Neural cell (in vitro differentiated cells): ENCODE data around the gene GRIP1. TPM values are rescaled to one million over a fixed set of nuclear protein-coding genes. Genes with fewer than 3 reads are reported as not detected.

Experiments used
- H2AFZ ChIP-seq: fragments of 200-600, 300-800 bp; sonication (generic), shearing (Covaris generic); 2 replicates; pipeline ENCODE4 v1.6.0; 2014; ENCODE audit warnings: low read depth, mild to moderate bottlenecking, antibody characterized with exemption, low read length, moderate library complexity
- H3F3A ChIP-seq: fragments of 200-600 bp; shearing (Covaris generic); 2 replicates; pipeline ENCODE4 v1.6.1; 2016; ENCODE audit warnings: mild to moderate bottlenecking, moderate library complexity, mixed read lengths, antibody characterized with exemption, low read length; ENCODE audit not compliant: insufficient read depth, poor library complexity, severe bottlenecking
- H3K27ac ChIP-seq: fragments of 200-600, 300-800 bp; sonication (generic), shearing (Covaris generic); 2 replicates; pipeline ENCODE4 v1.5.1; 2014; ENCODE audit warnings: mild to moderate bottlenecking, low read length, moderate library complexity
- H3K27me3 ChIP-seq: fragments of 300-800, 200-600 bp; sonication (generic), shearing (Covaris generic); 2 replicates; pipeline ENCODE4 v1.6.0; 2014; ENCODE audit warnings: mild to moderate bottlenecking, low read depth, low read length, moderate library complexity; ENCODE audit not compliant: insufficient read depth
- H3K36me3 ChIP-seq: fragments of 300-800, 200-600 bp; sonication (generic), shearing (Covaris generic); 2 replicates; pipeline ENCODE4 v1.5.1; 2014; ENCODE audit warnings: mild to moderate bottlenecking, antibody characterized with exemption, low read length, moderate library complexity; ENCODE audit not compliant: insufficient read depth
- H3K4me2 ChIP-seq: fragments of 300-800, 200-600 bp; sonication (generic), shearing (Covaris generic); 2 replicates; pipeline ENCODE4 v1.6.0; 2014; ENCODE audit warnings: mild to moderate bottlenecking, low read length
- H3K4me3 ChIP-seq: fragments of 300-800, 200-600 bp; sonication (generic), shearing (Covaris generic); 2 replicates; pipeline ENCODE4 v1.5.1; 2014; ENCODE audit warnings: mild to moderate bottlenecking, low read length, moderate library complexity
- H3K79me2 ChIP-seq: fragments of 200-600 bp; shearing (Covaris generic); replicated peaks from 2 replicates; pipeline ENCODE4 v1.6.0; 2014; ENCODE audit warnings: mild to moderate bottlenecking, low read length, moderate library complexity; ENCODE audit not compliant: insufficient read depth
- H3K9ac ChIP-seq: fragments of 300-800, 200-600 bp; sonication (generic), shearing (Covaris generic); 2 replicates; pipeline ENCODE4 v1.6.1; 2016; ENCODE audit warnings: mild to moderate bottlenecking, low read length, mixed read lengths
- H3K9me2 ChIP-seq: fragments of 200-600 bp; shearing (Covaris generic); 2 replicates; pipeline ENCODE4 v1.6.1; 2016; ENCODE audit warnings: mild to moderate bottlenecking, low read length, mixed read lengths; ENCODE audit not compliant: insufficient read depth
- H3K9me3 ChIP-seq: fragments of 200-600, 300-800 bp; sonication (generic), shearing (Covaris generic); 2 replicates; pipeline ENCODE4 v1.6.1; 2016; ENCODE audit warnings: mild to moderate bottlenecking, mixed run types, low read length, moderate library complexity, mixed read lengths
- H4K20me1 ChIP-seq: fragments of 200-600 bp; shearing (Covaris generic); 2 replicates; pipeline ENCODE4 v1.6.1; 2016; ENCODE audit warnings: mild to moderate bottlenecking, mixed run types; ENCODE audit not compliant: insufficient read depth
- EP300 ChIP-seq: fragments of 450-650 bp; conservative IDR thresholded peaks from 2 replicates; pipeline ENCODE4 v1.6.1; 2014; ENCODE audit warnings: antibody characterized with exemption, mild to moderate bottlenecking, moderate library complexity; ENCODE audit not compliant: poor library complexity, severe bottlenecking
- EZH2 ChIP-seq: fragments of 200-600, 300-800 bp; shearing (Covaris generic), sonication (generic); IDR thresholded peaks from 2 replicates; pipeline ENCODE4 v1.6.1; 2014; ENCODE audit warnings: antibody characterized with exemption, low read length, borderline replicate concordance, mild to moderate bottlenecking; ENCODE audit not compliant: insufficient read depth, poor library complexity, severe bottlenecking
- MXI1 ChIP-seq: fragments of 450-650 bp; conservative IDR thresholded peaks from 2 replicates; pipeline ENCODE4 v1.6.1; 2014; ENCODE audit warnings: antibody characterized with exemption, mild to moderate bottlenecking; ENCODE audit not compliant: poor library complexity, severe bottlenecking
- POLR2AphosphoS5 ChIP-seq: IDR thresholded peaks from 2 replicates; pipeline ENCODE4 v1.6.1; 2012
- RAD21 ChIP-seq: fragments of 450-650 bp; conservative IDR thresholded peaks from 2 replicates; pipeline ENCODE4 v1.6.1; 2014; ENCODE audit warnings: antibody characterized with exemption, mild to moderate bottlenecking, moderate library complexity
- SMC3 ChIP-seq: fragments of 450-650 bp; conservative IDR thresholded peaks from 2 replicates; pipeline ENCODE4 v1.6.1; 2014; ENCODE audit warnings: antibody characterized with exemption, mild to moderate bottlenecking, moderate library complexity; ENCODE audit not compliant: poor library complexity
- TAF1 ChIP-seq: IDR thresholded peaks from 2 replicates; pipeline ENCODE4 v1.6.1; 2012; ENCODE audit warnings: low read depth
- polyA plus RNA-seq: library from polyadenylated mRNA; depleted of rRNA; stranded (reverse); fragments of >200 nt; gene quantifications from 2 replicates; pipeline ENCODE4 v1.2.3, GENCODE V29; 2014
- TF ChIP-seq, protein P1 (sequence below): fragments of 450-650 bp; IDR thresholded peaks from 2 replicates; pipeline ENCODE4 v1.5.1; 2014; ENCODE audit warnings: antibody characterized with exemption, mild to moderate bottlenecking, moderate library complexity; ENCODE audit not compliant: poor library complexity, severe bottlenecking
- TF ChIP-seq, protein P2 (sequence below): IDR thresholded peaks from 2 replicates; pipeline ENCODE4 v1.6.1; 2012; ENCODE audit warnings: borderline replicate concordance

Gene GRIP1
- polyA plus RNA-seq, 1 donor from 2014 or later: 41.1 TPM

DNA sequence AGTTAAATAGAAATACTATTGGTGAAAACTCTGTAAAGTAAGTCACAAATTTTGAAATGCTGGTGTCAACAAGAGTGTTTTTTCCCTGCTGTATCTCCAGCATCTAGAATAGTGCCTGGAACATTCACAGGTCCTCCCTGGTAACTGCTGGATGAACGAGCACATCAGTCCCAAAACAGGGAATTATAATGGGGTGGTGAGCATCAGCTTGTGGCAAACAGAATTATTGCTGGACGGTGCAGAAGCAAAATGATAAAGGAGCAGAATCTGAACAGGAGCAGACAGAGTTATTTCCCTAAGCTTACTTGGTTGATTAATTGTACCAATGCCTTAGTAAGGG lies 129.9 kb downstream of the GRIP1 start:
- TF ChIP-seq POLR2AphosphoS5: no peak
- TF ChIP-seq EP300: no peak
- no peak for TF ChIP-seq EZH2
- TF ChIP-seq SMC3: no peak
- TF ChIP-seq RAD21: no peak
- TF ChIP-seq, protein P1, sequence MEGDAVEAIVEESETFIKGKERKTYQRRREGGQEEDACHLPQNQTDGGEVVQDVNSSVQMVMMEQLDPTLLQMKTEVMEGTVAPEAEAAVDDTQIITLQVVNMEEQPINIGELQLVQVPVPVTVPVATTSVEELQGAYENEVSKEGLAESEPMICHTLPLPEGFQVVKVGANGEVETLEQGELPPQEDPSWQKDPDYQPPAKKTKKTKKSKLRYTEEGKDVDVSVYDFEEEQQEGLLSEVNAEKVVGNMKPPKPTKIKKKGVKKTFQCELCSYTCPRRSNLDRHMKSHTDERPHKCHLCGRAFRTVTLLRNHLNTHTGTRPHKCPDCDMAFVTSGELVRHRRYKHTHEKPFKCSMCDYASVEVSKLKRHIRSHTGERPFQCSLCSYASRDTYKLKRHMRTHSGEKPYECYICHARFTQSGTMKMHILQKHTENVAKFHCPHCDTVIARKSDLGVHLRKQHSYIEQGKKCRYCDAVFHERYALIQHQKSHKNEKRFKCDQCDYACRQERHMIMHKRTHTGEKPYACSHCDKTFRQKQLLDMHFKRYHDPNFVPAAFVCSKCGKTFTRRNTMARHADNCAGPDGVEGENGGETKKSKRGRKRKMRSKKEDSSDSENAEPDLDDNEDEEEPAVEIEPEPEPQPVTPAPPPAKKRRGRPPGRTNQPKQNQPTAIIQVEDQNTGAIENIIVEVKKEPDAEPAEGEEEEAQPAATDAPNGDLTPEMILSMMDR: no peak
- TF ChIP-seq MXI1: no peak
- TF ChIP-seq TAF1: no peak
- TF ChIP-seq, protein P2, sequence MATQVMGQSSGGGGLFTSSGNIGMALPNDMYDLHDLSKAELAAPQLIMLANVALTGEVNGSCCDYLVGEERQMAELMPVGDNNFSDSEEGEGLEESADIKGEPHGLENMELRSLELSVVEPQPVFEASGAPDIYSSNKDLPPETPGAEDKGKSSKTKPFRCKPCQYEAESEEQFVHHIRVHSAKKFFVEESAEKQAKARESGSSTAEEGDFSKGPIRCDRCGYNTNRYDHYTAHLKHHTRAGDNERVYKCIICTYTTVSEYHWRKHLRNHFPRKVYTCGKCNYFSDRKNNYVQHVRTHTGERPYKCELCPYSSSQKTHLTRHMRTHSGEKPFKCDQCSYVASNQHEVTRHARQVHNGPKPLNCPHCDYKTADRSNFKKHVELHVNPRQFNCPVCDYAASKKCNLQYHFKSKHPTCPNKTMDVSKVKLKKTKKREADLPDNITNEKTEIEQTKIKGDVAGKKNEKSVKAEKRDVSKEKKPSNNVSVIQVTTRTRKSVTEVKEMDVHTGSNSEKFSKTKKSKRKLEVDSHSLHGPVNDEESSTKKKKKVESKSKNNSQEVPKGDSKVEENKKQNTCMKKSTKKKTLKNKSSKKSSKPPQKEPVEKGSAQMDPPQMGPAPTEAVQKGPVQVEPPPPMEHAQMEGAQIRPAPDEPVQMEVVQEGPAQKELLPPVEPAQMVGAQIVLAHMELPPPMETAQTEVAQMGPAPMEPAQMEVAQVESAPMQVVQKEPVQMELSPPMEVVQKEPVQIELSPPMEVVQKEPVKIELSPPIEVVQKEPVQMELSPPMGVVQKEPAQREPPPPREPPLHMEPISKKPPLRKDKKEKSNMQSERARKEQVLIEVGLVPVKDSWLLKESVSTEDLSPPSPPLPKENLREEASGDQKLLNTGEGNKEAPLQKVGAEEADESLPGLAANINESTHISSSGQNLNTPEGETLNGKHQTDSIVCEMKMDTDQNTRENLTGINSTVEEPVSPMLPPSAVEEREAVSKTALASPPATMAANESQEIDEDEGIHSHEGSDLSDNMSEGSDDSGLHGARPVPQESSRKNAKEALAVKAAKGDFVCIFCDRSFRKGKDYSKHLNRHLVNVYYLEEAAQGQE: no peak
- Histone ChIP-seq H3K27ac (no peak overlapping the region), H3K27me3 (no peaks in the 10 kb centered on the region), H3K9ac (no peak overlapping the region), H2AFZ (no peak overlapping the region), H3K79me2 (no peaks in the 10 kb centered on the region), H3K4me2 (no peak overlapping the region), H3F3A (no peaks in the 10 kb centered on the region), H3K9me3 (no peaks in the 10 kb centered on the region), H3K4me3 (no peak overlapping the region), H3K9me2 (no peaks in the 10 kb centered on the region), H4K20me1 (no peaks in the 10 kb centered on the region), H3K36me3 (no peaks in the 10 kb centered on the region)

DNA sequence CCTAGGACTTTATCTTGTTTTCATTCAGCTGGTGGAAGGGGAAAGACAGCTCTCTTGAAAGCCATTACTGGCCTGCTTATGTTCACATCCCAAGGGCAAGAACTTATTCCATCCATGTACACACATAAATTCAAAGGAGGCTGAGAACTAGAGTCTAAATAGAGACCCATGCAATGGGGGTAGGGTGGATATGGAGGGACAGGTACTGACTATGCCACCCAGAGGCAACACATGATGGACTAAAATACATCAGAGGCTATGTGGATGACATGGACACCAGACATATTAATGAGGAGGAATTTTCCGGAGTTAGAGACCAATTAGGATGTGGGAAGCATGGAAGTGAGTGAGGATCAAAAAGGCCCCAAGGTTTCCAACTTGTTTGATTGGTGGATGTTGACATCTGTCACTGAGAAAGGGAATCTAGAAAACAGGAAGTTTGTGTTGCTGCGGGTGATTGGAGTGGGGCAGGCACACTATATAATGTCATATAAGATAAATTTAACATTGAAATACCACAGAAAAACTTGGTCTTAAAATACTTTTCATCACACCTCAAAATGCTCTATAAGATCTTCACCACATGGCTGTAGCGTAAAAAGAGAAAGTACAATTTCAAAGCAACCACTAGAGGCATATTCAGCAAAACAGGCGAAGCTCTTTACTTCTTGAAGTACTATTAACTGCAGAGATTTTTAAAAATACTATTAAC lies 130.4 kb downstream of the GRIP1 start:
- Histone ChIP-seq H3K9me2 (no peaks in the 10 kb centered on the region), H3K4me2 (no peak overlapping the region), H3K79me2 (no peaks in the 10 kb centered on the region), H3K27me3 (no peaks in the 10 kb centered on the region), H3K27ac (no peak overlapping the region), H3K9ac (no peak overlapping the region), H2AFZ (no peak overlapping the region), H3K9me3 (no peaks in the 10 kb centered on the region), H3K4me3 (no peak overlapping the region), H3K36me3 (no peaks in the 10 kb centered on the region), H3F3A (no peaks in the 10 kb centered on the region), H4K20me1 (no peaks in the 10 kb centered on the region)
- TF ChIP-seq, protein P1: peak; percentile 19
- no peak for TF ChIP-seq TAF1
- TF ChIP-seq EP300: no peak
